MM.1S (cell line): ENCODE data around the gene KRT75.

ENCODE experiments used
- DNase-seq: peaks from one replicate; pipeline ENCODE4 v3.0.0-alpha.2; 2015
- H2AFZ ChIP-seq: fragments of 300-600 bp; sonication (generic); 2 replicates; pipeline ENCODE4 v1.6.0; 2016; ENCODE audit warnings: antibody characterized with exemption, low read length
- H3F3A ChIP-seq: fragments of 300-600 bp; sonication (generic); 2 replicates; pipeline ENCODE4 v1.6.1; 2016; ENCODE audit warnings: mild to moderate bottlenecking, antibody characterized with exemption, low read length, moderate library complexity, mixed read lengths; ENCODE audit not compliant: insufficient read depth
- H3K27ac ChIP-seq: fragments of 300-600 bp; sonication (generic); 2 replicates; pipeline ENCODE4 v1.5.1; 2016; ENCODE audit warnings: mild to moderate bottlenecking, low read length
- H3K27me3 ChIP-seq: fragments of 300-600 bp; sonication (generic); replicated peaks from 2 replicates; pipeline ENCODE4 v1.6.0; 2016; ENCODE audit warnings: low read length; ENCODE audit not compliant: insufficient read depth
- H3K36me3 ChIP-seq: fragments of 300-600 bp; sonication (generic); replicated peaks from 2 replicates; pipeline ENCODE4 v1.6.1; 2016; ENCODE audit warnings: mild to moderate bottlenecking, low read length, mixed read lengths; ENCODE audit not compliant: insufficient read depth
- H3K4me1 ChIP-seq: fragments of 300-600 bp; sonication (generic); 2 replicates; pipeline ENCODE4 v1.6.1; 2016; ENCODE audit warnings: low read length, mixed read lengths
- H3K4me2 ChIP-seq: fragments of 300-600 bp; sonication (generic); 2 replicates; pipeline ENCODE4 v1.6.0; 2016; ENCODE audit warnings: low read depth, low read length
- H3K4me3 ChIP-seq: fragments of 300-600 bp; sonication (generic); 2 replicates; pipeline ENCODE4 v1.5.1; 2016; ENCODE audit warnings: low read length, mixed read lengths
- H3K79me2 ChIP-seq: fragments of 300-600 bp; sonication (generic); 2 replicates; pipeline ENCODE4 v1.6.1; 2016; ENCODE audit warnings: mixed run types, low read length, mixed read lengths
- H3K9ac ChIP-seq: fragments of 300-600 bp; sonication (generic); 2 replicates; pipeline ENCODE4 v1.6.1; 2016; ENCODE audit warnings: low read length, mixed read lengths
- H3K9me2 ChIP-seq: fragments of 300-600 bp; sonication (generic); replicated peaks from 2 replicates; pipeline ENCODE4 v1.6.1; 2016; ENCODE audit warnings: mild to moderate bottlenecking, low read length, mixed read lengths; ENCODE audit not compliant: insufficient read depth
- H3K9me3 ChIP-seq: fragments of 300-600 bp; sonication (generic); replicated peaks from 2 replicates; pipeline ENCODE4 v1.6.1; 2016; ENCODE audit warnings: mild to moderate bottlenecking, low read length, mixed read lengths; ENCODE audit not compliant: insufficient read depth
- H4K20me1 ChIP-seq: fragments of 300-600 bp; sonication (generic); 2 replicates; pipeline ENCODE4 v1.6.1; 2016; ENCODE audit warnings: mild to moderate bottlenecking, low read length, moderate library complexity, mixed read lengths; ENCODE audit not compliant: insufficient read depth
- EZH2 ChIP-seq: fragments of 300-600 bp; sonication (generic); optimal IDR thresholded peaks from 2 replicates; pipeline ENCODE3; 2017; ENCODE audit warnings: low read depth, mild to moderate bottlenecking, antibody characterized with exemption, low read length, mixed read lengths
- EZH2phosphoT487 ChIP-seq: fragments of 300-600 bp; sonication (generic); IDR thresholded peaks from 2 replicates; pipeline ENCODE4 v1.6.1; 2018; ENCODE audit warnings: antibody characterized with exemption, low read length
- TF ChIP-seq, protein P1 (sequence below): fragments of 300-600 bp; sonication (generic); IDR thresholded peaks from 2 replicates; pipeline ENCODE4 v1.5.1; 2016; ENCODE audit warnings: antibody characterized with exemption, low read length, mixed read lengths

KRT75 gene

GRCh38 chr12:52423661-52424500 is 10.3 kb downstream of the KRT75 start:
- H3K9ac ChIP-seq, result no peak overlapping the region
- no peak overlapping the region for H3K4me3 ChIP-seq
- no peak overlapping the region for H3K4me2 ChIP-seq
- H3F3A ChIP-seq, result no peaks in the 10 kb centered on the region
- no peak overlapping the region for H3K27ac ChIP-seq
- no peaks in the 10 kb centered on the region for H3K79me2 ChIP-seq
- TF ChIP-seq EZH2 (no peak), EZH2phosphoT487 (no peak)
- TF ChIP-seq, protein P1, sequence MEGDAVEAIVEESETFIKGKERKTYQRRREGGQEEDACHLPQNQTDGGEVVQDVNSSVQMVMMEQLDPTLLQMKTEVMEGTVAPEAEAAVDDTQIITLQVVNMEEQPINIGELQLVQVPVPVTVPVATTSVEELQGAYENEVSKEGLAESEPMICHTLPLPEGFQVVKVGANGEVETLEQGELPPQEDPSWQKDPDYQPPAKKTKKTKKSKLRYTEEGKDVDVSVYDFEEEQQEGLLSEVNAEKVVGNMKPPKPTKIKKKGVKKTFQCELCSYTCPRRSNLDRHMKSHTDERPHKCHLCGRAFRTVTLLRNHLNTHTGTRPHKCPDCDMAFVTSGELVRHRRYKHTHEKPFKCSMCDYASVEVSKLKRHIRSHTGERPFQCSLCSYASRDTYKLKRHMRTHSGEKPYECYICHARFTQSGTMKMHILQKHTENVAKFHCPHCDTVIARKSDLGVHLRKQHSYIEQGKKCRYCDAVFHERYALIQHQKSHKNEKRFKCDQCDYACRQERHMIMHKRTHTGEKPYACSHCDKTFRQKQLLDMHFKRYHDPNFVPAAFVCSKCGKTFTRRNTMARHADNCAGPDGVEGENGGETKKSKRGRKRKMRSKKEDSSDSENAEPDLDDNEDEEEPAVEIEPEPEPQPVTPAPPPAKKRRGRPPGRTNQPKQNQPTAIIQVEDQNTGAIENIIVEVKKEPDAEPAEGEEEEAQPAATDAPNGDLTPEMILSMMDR, result no peak
- H4K20me1 ChIP-seq, result no peaks in the 10 kb centered on the region
- no peaks in the 10 kb centered on the region for H3K9me3 ChIP-seq
- H2AFZ ChIP-seq, result no peak overlapping the region
- H3K4me1 ChIP-seq, result no peaks in the 10 kb centered on the region
- peaks cover 44% of the 10 kb centered on the region for H3K27me3 ChIP-seq
- no peaks in the 10 kb centered on the region for H3K36me3 ChIP-seq
- H3K9me2 ChIP-seq, result no peaks in the 10 kb centered on the region
- no peak for DNase-seq

- H3K4me3 ChIP-seq, result no peak overlapping the region
- DNase-seq, result no peak
- H3F3A ChIP-seq, result no peaks in the 10 kb centered on the region
- H3K4me2 ChIP-seq, result no peak overlapping the region
- H3K36me3 ChIP-seq, result no peaks in the 10 kb centered on the region
- H2AFZ ChIP-seq, result no peak overlapping the region
- H3K9me2 ChIP-seq, result no peaks in the 10 kb centered on the region
- TF ChIP-seq, protein P1, result no peak
- TF ChIP-seq EZH2, result no peak
- TF ChIP-seq EZH2phosphoT487, result no peak
- H3K27ac ChIP-seq, result no peak overlapping the region
- peaks cover 39% of the 10 kb centered on the region for H3K27me3 ChIP-seq
- no peaks in the 10 kb centered on the region for H3K9me3 ChIP-seq
- no peaks in the 10 kb centered on the region for H3K79me2 ChIP-seq
- no peak overlapping the region for H3K9ac ChIP-seq
- H4K20me1 ChIP-seq, result no peaks in the 10 kb centered on the region
- no peaks in the 10 kb centered on the region for H3K4me1 ChIP-seq
Observed at GRCh38 chr12:52423035-52423434, 11.1 kb downstream of the KRT75 start.

GRCh38 chr12:52419656-52420055 is 14.5 kb downstream of the KRT75 start:
- H3K4me1 ChIP-seq, result no peaks in the 10 kb centered on the region
- H4K20me1 ChIP-seq, result no peaks in the 10 kb centered on the region
- DNase-seq, result no peak
- no peaks in the 10 kb centered on the region for H3K9me3 ChIP-seq
- H3K27ac ChIP-seq, result no peak overlapping the region
- no peak overlapping the region for H3K4me2 ChIP-seq
- H3K36me3 ChIP-seq, result no peaks in the 10 kb centered on the region
- no peaks in the 10 kb centered on the region for H3K79me2 ChIP-seq
- no peaks in the 10 kb centered on the region for H3F3A ChIP-seq
- H3K9me2 ChIP-seq, result no peaks in the 10 kb centered on the region
- H3K4me3 ChIP-seq, result no peak overlapping the region
- TF ChIP-seq, protein P1, result no peak
- TF ChIP-seq EZH2phosphoT487 (no peak), EZH2 (no peak)
- H3K27me3 ChIP-seq, result peaks cover 11% of the 10 kb centered on the region; the same call in 1 of the 2 replicates
- H3K9ac ChIP-seq, result no peak overlapping the region
- H2AFZ ChIP-seq, result no peak overlapping the region
